HG02885 (cell line): ENCODE results near the gene TOMM7.
"Not testable (repeated sequence)": the region's sequence is repeated elsewhere in the genome, so short reads cannot be mapped to it uniquely, and the experiment has no call there.

Experiments used
- ATAC-seq: cut with Tn5 transposase; IDR thresholded peaks from one replicate; pipeline ENCODE4 v1.9.1; 2021; ENCODE audit warnings: mild to moderate bottlenecking; ENCODE audit not compliant: unreplicated experiment, poor library complexity

The TOMM7 gene

GRCh38 chr7:22854158-22855048, 31.8 kb upstream of the TOMM7 start:
- ATAC-seq, result peak; percentile 78

GRCh38 chr7:22853674-22854157, 31.1 kb upstream of the TOMM7 start:
- ATAC-seq, result peak; percentile 34

DNA sequence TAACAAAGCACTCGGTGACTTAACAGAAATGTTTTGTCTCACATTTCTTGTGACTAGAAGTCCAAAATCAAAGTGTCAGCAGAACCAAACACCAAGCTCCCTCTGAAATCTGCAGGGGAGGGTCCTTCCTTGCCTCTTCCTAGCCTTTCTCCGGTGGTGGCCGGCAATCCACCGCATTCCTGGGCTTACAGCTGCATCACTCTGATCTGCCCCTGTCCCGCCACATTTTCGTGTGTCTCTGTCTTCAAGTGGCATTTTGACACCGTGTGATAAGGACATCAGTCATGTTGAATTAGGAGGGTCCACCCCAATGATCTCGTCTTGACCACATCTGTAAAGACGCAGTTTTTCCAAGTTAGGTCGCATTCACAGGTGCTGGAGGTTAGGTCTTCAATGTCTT, 30.5 kb upstream of the TOMM7 start:
- ATAC-seq, result no peak

- no peak for ATAC-seq
Observed at GRCh38 chr7:22851145-22851544, 28.5 kb upstream of the TOMM7 start.

DNA sequence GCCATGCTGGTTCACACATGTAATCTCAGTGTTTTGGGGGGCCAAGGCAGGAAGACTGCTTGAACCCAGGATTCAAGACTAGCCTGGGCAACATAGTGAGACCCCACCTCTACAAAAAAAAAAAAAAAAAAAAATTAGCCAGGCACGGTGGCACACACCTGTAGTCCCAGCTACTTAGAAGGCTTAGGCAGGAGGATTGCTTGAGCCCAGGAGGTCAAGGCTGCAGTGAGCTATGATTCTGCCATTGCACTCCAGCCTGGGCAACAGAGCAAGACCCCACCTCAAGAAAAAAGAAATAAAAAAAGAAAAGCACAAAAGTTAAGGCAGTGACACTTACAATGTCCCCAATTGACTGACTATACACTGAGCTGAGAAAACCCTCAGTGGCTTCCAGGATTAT, 27.7 kb upstream of the TOMM7 start:
- not testable (repeated sequence) for ATAC-seq

DNA sequence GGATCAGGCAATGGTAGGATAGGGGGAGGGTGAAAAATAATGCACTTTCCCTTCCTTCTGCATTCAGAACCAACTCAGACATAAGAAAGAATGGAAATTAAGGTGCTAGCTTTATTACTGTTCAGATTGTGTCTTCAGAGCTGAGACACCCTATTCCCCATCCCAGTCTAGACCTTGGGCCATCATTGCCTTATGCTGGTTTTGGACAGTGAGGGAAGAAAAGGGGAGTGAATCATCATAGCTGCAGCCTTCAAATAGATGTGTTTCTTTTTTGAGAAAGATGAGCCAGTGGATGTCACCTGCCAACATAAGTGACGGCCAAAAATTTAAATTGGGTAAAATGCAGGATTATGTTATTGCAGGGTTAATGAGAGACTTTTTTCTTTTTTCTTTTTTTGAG, 27.0 kb upstream of the TOMM7 start:
- no peak for ATAC-seq

DNA sequence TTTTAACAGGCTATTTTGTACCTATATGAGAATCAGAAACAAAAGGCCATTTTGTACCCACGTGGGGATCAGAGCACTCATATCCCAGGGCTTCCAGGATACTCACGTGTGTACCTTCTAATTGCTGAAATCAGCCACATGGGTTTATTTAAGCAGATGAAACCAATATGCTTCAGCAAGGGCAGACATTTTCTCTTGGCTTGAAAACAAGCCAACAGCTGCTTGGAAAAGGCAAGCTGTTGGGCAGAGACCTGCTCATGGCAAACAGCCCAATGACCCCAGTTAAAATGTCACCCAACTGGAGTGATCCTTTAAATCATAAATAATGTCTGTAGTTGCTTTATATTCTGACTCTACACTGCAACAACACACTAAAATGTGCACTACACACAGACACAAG, 26.5 kb upstream of the TOMM7 start:
- ATAC-seq, result no peak

GRCh38 chr7:22846961-22847360, 24.3 kb upstream of the TOMM7 start:
- no peak for ATAC-seq

DNA sequence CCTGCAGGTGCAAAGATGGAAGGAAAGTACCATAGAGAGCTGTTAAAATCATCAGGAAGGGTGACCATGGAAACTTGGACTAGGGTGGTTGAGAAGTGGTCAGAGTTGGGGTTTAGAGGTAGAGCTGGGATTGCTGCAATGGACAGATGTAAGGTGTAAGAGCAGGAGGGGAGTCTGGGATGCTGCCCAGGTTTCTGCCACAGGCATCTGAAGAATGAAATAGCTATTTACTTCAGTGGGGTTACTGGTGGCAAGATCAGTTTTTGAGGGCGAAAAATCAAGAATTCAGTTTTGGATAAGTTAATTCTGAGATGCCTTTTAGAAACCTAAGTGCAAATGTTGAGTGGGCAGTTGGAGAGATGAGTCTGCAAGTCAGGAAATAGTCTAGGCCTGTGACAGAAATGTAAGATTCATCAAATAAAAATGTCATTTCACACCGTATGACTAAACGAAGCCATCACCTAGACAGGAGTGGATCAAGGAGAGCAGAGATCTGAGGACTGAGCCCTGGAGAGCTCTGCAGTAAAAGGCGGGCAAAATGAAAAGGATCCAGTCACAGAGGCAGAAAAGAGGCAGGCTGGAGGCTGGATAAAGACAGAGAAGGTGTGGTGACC, 22.7 kb upstream of the TOMM7 start:
- no peak for ATAC-seq

DNA sequence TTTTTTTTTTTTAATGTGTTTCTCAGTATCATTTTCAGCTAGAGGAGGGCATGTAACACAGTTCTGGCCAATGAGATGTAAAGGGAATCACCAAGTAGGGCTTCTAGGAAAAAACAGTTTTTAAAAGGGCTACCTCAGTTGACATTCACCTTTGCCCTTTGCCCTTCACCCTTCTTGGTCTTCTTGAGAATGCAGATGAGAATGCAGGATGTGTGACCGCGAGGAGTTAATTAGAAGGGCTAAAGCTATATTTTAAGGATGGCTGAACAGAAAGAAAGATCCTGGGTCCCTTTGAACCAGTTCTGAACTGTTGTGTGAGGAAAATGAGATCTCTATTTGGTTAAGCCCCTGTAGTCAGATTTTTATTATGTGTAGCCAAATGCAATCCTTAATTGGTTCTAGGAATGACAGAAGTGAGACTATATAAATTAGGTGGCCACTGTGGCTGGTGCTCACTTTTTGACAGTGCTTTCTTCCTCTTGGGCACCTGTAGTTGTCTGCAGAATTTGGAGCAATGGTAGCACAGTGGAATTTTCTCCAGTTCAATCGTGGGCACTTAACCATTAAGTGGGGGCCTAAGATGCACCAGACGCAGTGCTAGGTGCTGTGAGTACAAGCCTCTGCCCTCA, 21.1 kb upstream of the TOMM7 start:
- ATAC-seq, result no peak

DNA sequence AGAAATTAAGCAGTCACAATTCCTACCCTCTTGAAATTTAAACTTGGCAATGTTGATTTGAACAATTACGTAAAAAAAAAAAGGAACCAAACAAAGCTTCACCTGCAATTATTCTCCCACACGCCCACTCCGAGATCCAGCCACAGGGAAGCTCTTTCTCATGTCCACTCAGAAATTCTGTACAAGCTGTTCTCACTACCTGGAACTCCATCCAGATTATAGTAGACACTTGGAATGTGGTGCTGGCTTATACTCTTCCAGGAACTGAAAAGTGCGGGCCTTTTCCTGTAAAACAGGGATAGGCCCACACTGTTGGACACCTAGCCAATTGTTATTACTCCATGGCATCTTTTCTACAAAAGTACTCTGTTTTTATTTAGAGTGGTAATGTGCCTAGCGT, 20.3 kb upstream of the TOMM7 start:
- ATAC-seq, result no peak

DNA sequence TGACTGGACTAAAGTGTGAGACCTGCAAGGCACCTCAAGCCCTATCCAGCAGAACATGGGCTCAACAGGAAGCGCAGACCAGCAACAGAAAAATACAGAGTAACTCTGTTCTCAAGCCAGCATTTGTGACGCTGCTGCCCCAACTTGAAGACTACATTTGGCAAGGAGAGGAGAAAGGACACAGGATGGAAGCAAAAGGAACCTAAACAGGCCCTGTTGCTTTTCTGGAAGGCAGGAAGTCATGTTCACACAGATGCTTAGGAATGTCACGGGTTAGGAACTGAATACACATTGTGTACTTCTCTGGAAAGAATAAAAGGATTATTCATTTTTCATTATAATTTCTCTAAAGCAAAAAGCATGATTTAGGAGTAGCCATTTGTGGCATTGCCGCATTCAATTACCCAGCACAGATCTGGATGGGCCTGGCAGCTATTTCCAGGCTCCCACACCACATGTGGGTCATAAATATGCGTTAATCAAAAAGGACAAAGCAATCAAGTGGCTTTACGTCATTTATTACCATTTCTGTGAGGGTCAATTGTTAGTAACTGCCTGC, 19.8 kb upstream of the TOMM7 start:
- ATAC-seq, result no peak

DNA sequence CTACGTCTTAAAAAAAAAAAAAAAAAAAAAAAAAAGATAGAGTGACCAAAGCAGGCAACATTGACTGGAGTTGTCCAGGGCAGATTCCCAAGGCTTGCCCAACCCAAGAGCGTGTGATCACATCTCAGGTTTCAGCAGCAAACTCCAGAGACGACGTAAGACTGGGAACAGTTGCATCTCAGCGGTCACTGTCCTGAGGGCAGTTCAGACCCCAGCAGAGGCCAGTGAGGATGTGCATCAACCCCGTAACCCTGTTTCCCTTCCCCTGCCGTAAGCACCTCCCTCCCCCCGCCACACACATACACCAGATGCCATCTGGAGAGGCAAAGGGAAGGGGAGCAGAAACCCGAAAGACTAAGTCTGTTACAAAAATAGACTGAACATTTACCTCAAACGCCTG, 19.3 kb upstream of the TOMM7 start:
- no peak for ATAC-seq

- ATAC-seq, result no peak
Observed at GRCh38 chr7:22837308-22837707, 14.7 kb upstream of the TOMM7 start.

DNA sequence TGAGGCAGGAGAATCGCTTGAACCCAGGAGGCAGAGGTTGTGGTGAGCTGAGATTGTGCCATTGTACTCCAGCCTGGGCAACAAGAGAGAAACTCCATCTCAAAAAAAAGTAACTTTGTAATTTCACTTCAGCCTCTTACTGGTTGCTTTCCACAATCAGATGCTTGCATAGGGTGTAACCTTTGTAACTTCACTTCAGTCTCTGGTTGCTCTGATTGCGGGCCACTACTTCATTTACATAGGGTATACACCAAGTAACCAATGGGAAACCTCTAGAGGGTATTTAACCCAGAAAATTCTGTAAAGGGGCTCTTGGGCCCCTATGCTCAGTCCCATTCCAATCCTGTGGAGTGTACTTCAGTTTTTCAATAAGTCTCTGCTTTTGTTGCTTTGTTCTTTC, 13.9 kb upstream of the TOMM7 start:
- not testable (repeated sequence) for ATAC-seq

DNA sequence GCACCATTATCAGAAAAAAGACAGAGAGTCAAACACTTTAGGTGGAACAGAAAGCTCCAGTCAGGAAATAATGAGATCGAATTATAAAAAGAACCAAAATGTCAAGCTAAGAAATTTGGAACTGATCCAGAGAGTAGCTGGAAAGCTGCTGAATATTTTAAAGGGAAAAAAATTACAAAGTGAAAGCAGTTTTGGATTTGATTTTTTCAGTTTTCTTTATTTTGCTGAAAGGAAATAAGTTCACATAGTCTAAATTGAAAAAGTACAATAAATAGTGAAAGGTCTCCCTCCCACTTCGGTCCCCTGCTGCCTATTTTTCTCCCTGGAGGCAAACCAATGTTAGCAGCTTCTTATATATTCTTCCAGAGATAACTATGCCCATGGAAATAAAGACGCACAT, 11.3 kb upstream of the TOMM7 start:
- no peak for ATAC-seq

- no peak for ATAC-seq
Observed at GRCh38 chr7:22833113-22833855, 10.6 kb upstream of the TOMM7 start.

DNA sequence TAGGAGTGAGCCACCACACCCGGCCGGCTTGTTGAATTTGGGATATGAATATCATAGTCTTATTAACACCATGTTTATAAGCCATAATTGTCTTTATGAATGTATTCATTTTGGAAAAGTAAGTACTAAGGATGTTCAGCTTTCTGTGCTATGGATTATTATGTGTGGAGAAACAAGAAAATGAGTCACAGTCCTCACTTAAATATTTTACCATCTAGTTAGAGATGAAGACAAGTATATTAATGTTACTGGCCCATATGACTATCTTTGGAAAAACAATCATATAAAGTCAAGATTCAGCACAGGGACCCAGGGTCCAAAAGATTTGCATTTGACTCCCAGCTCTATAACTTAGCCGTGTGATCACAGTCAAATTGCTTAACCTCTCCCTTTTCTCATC, 9.8 kb upstream of the TOMM7 start:
- ATAC-seq, result no peak

GRCh38 chr7:22831602-22832305, 9.1 kb upstream of the TOMM7 start:
- no peak for ATAC-seq

- no peak for ATAC-seq
Observed at GRCh38 chr7:22827563-22827962, 4.9 kb upstream of the TOMM7 start.
